Ramos (cell line): ENCODE results near the gene CEL.

ENCODE experiments used
- in situ Hi-C: fragments of 300-500 bp; cut with MboI; formaldehyde crosslinking; loops from one replicate; pipeline ENCODE4 v1.14.3; 2022; ENCODE audit warnings: low sequenced_read_pairs; ENCODE audit not compliant: unreplicated experiment

The CEL gene

GRCh38 chr9:133101356-133102189, 39.8 kb downstream of the CEL start:
- in situ Hi-C loops = loop anchor here (5.0 kb wide), 1 partner anchor 46 kb away; no protein-coding TSS in a partner anchor

- in situ Hi-C loops = loop anchor here (5.0 kb wide), 1 partner anchor 45 kb away; no protein-coding TSS in a partner anchor
Observed at GRCh38 chr9:133102190-133103021, 40.6 kb downstream of the CEL start.

- in situ Hi-C loops = loop anchor here (5.0 kb wide), 1 partner anchor 44 kb away; no protein-coding TSS in a partner anchor
Observed at GRCh38 chr9:133103183-133103986, 41.6 kb downstream of the CEL start.

GRCh38 chr9:133103987-133104505, 42.3 kb downstream of the CEL start:
- in situ Hi-C loops = loop anchor here (5.0 kb wide), 1 partner anchor 43 kb away; no protein-coding TSS in a partner anchor

- in situ Hi-C loops = loop anchor here (5.0 kb wide), 1 partner anchor 42 kb away; no protein-coding TSS in a partner anchor
Observed at GRCh38 chr9:133104718-133105460, 43.1 kb downstream of the CEL start.

GRCh38 chr9:133105461-133105770, 43.6 kb downstream of the CEL start:
- in situ Hi-C loops = no loop called here

- in situ Hi-C loops = no loop called here
Observed at GRCh38 chr9:133106511-133107244, 44.9 kb downstream of the CEL start.

- in situ Hi-C loops = no loop called here
Observed at GRCh38 chr9:133107245-133107722, 45.5 kb downstream of the CEL start.

- in situ Hi-C loops = no loop called here
Observed at GRCh38 chr9:133107961-133108793, 46.4 kb downstream of the CEL start.

- in situ Hi-C loops = no loop called here
Observed at GRCh38 chr9:133108794-133109641, 47.2 kb downstream of the CEL start.

GRCh38 chr9:133109931-133110650, 48.3 kb downstream of the CEL start:
- in situ Hi-C loops = no loop called here

GRCh38 chr9:133111808-133112662, 50.3 kb downstream of the CEL start:
- in situ Hi-C loops = no loop called here

GRCh38 chr9:133112663-133113026, 50.9 kb downstream of the CEL start:
- in situ Hi-C loops = no loop called here

GRCh38 chr9:133113163-133113948, 51.6 kb downstream of the CEL start:
- in situ Hi-C loops = no loop called here
